Measurements from ENCODE around the gene GNA14. TPM values are rescaled to one million over a fixed set of nuclear protein-coding genes. Genes with fewer than 3 reads are reported as not detected.

Gene GNA14
- total and polyA plus RNA-seq, 2 of the 8 experiments (the other 6 are each of a cell fraction or from before 2014, with no cell fraction given), result 3.4 to 6.3 TPM

GRCh38 chr9:77575785-77576184 is 72.3 kb downstream of the GNA14 start (continued):
- TF ChIP-seq CHD7 (IDR thresholded peaks at IDR 0.05; ENCODE audit: insufficient replicate concordance, low read length), result no peak
- TF ChIP-seq RBBP5 (IDR thresholded peaks at IDR 0.05; ENCODE audit: borderline replicate concordance, low read depth, low read length), result no peak
- no peak for TF ChIP-seq PHF8 (conservative IDR thresholded peaks at IDR 0.05; ENCODE audit: low read depth, low read length)

All from H1 (cell line).